ENCODE data around the gene NUDT3. TPM values are rescaled to one million over a fixed set of nuclear protein-coding genes. Genes with fewer than 3 reads are reported as not detected.

NUDT3 gene
- total and polyA plus RNA-seq, 8 donors: 8.7 to 34.0 (median 13.1) TPM

GRCh38 chr6:34278833-34279232 lies 113.6 kb downstream of the NUDT3 start:
- 85 to 98% (median 95%) methylated on average over 5 of the region's 5 CpGs for WGBS, 5 donors
- Histone ChIP-seq H3K4me1 (peaks cover 0 to 15% (median 5%) of the 10 kb centered on the region in 4 donors), H3K27ac (no peak overlapping the region), H3K4me3 (no peak overlapping the region), H3K9me3 (no peaks in the 10 kb centered on the region), H3K36me3 (peaks cover 0 to 22% (median 10%) of the 10 kb centered on the region in 4 donors), H3K27me3 (no peaks in the 10 kb centered on the region)
- TF ChIP-seq POLR2AphosphoS5 (IDR thresholded peaks at IDR 0.05) (no peak), POLR2A (IDR thresholded peaks at IDR 0.05) (no peak), EP300 (IDR thresholded peaks at IDR 0.05) (no peak), CTCF (IDR thresholded peaks at IDR 0.05) (no peak)
- intact Hi-C loops (cut with DNase I; ENCODE audit: low total_unique reads): no loop called here
- DNase-seq: no peak

GRCh38 chr6:34277763-34278112 lies 114.7 kb downstream of the NUDT3 start:
- no peaks in the 10 kb centered on the region for H3K27me3 ChIP-seq
- no peak for DNase-seq
- peaks cover 0 to 17% (median 8%) of the 10 kb centered on the region in 4 donors for H3K36me3 ChIP-seq
- WGBS, 5 donors: 87 to 97% (median 93%) methylated on average over 4 of the region's 4 CpGs
- no peaks in the 10 kb centered on the region for H3K9me3 ChIP-seq
- no peak for TF ChIP-seq EP300 (IDR thresholded peaks at IDR 0.05)
- TF ChIP-seq POLR2A (IDR thresholded peaks at IDR 0.05): no peak
- TF ChIP-seq POLR2AphosphoS5 (IDR thresholded peaks at IDR 0.05): no peak
- no peak for TF ChIP-seq CTCF (IDR thresholded peaks at IDR 0.05)
- no peak overlapping the region for H3K4me3 ChIP-seq
- peaks cover 0 to 17% (median 11%) of the 10 kb centered on the region in 4 donors for H3K4me1 ChIP-seq
- H3K27ac ChIP-seq: no peak overlapping the region
- intact Hi-C loops (cut with DNase I; ENCODE audit: low total_unique reads): no loop called here

GRCh38 chr6:34276881-34277762 lies 115.3 kb downstream of the NUDT3 start:
- intact Hi-C loops (cut with DNase I; ENCODE audit: low total_unique reads): no loop called here
- TF ChIP-seq CTCF (IDR thresholded peaks at IDR 0.05) (no peak), POLR2AphosphoS5 (IDR thresholded peaks at IDR 0.05) (no peak), EP300 (IDR thresholded peaks at IDR 0.05) (no peak), POLR2A (IDR thresholded peaks at IDR 0.05) (no peak)
- 66 to 73% (median 71%) methylated on average over 10 of the region's 10 CpGs for WGBS, 5 donors

GRCh38 chr6:34276191-34276590 lies 116.3 kb downstream of the NUDT3 start:
- intact Hi-C loops (cut with DNase I; ENCODE audit: low total_unique reads): no loop called here
- Histone ChIP-seq H3K9me3 (no peaks in the 10 kb centered on the region), H3K27ac (no peak overlapping the region), H3K4me3 (no peak overlapping the region), H3K27me3 (no peaks in the 10 kb centered on the region), H3K36me3 (peaks cover 0 to 12% (median 6%) of the 10 kb centered on the region in 4 donors), H3K4me1 (peaks cover 0 to 15% (median 11%) of the 10 kb centered on the region in 4 donors)
- no peak for DNase-seq
- TF ChIP-seq POLR2AphosphoS5 (IDR thresholded peaks at IDR 0.05): no peak
- TF ChIP-seq POLR2A (IDR thresholded peaks at IDR 0.05): no peak
- TF ChIP-seq EP300 (IDR thresholded peaks at IDR 0.05): no peak
- no peak for TF ChIP-seq CTCF (IDR thresholded peaks at IDR 0.05)
- 82 to 94% (median 92%) methylated on average over 5 of the region's 5 CpGs for WGBS, 5 donors

More at GRCh38 chr6:34276881-34277762, 115.3 kb downstream of the NUDT3 start:
- H3K27ac ChIP-seq: no peak overlapping the region
- DNase-seq: no peak
- peaks cover 0 to 16% (median 11%) of the 10 kb centered on the region in 4 donors for H3K4me1 ChIP-seq
- H3K36me3 ChIP-seq: peaks cover 0 to 13% (median 7%) of the 10 kb centered on the region in 4 donors
- no peaks in the 10 kb centered on the region for H3K9me3 ChIP-seq
- H3K4me3 ChIP-seq: no peak overlapping the region
- H3K27me3 ChIP-seq: no peaks in the 10 kb centered on the region
